GM23338 (cell line): ENCODE results near the gene CAPN14. TPM values are rescaled to one million over a fixed set of nuclear protein-coding genes. Genes with fewer than 3 reads are reported as not detected.

Experiments
- ATAC-seq: fragments of 200-7000 bp; cut with Tn5 transposase; 3 replicates; pipeline ENCODE4 v1.9.1; 2020
- DNase-seq: peaks from one replicate; pipeline ENCODE4 v3.0.0-alpha.2; 2015; ENCODE audit warnings: low spot score
- H2AFZ ChIP-seq: fragments of 200-600 bp; sonication (generic); 2 replicates; pipeline ENCODE4 v1.8.0; 2016; ENCODE audit warnings: antibody characterized with exemption, mild to moderate bottlenecking, moderate library complexity
- H3F3A ChIP-seq: fragments of 200-600 bp; sonication (generic); replicated peaks from 2 replicates; pipeline ENCODE4 v1.8.0; 2017; ENCODE audit warnings: antibody characterized with exemption, mixed run types, low read depth
- H3K27ac ChIP-seq: fragments of 200-600 bp; sonication (generic); 2 replicates; pipeline ENCODE4 v1.6.1; 2016; ENCODE audit warnings: low read depth
- H3K27me3 ChIP-seq: fragments of 200-600 bp; sonication (generic); 2 replicates; pipeline ENCODE4 v1.8.0; 2016; ENCODE audit warnings: mild to moderate bottlenecking, mixed run types, moderate library complexity; ENCODE audit not compliant: insufficient read depth
- H3K36me3 ChIP-seq: fragments of 200-600 bp; sonication (generic); 2 replicates; pipeline ENCODE4 v1.8.0; 2016; ENCODE audit warnings: mild to moderate bottlenecking; ENCODE audit not compliant: insufficient read depth
- H3K4me1 ChIP-seq: fragments of 200-600 bp; sonication (generic); 2 replicates; pipeline ENCODE4 v1.8.0; 2016; ENCODE audit warnings: mild to moderate bottlenecking, moderate library complexity; ENCODE audit not compliant: insufficient read depth
- H3K4me2 ChIP-seq: fragments of 200-600 bp; sonication (generic); 2 replicates; pipeline ENCODE4 v1.7.1; 2017; ENCODE audit warnings: mixed run types
- H3K4me3 ChIP-seq: fragments of 200-600 bp; sonication (generic); 2 replicates; pipeline ENCODE4 v1.6.1; 2016; ENCODE audit warnings: mixed run types
- H3K79me2 ChIP-seq: fragments of 200-600 bp; sonication (generic); replicated peaks from 2 replicates; pipeline ENCODE4 v1.8.0; 2017; ENCODE audit warnings: mild to moderate bottlenecking; ENCODE audit not compliant: insufficient read depth
- H3K9me2 ChIP-seq: fragments of 200-600 bp; sonication (generic); 2 replicates; pipeline ENCODE4 v1.8.0; 2017; ENCODE audit not compliant: insufficient read depth
- H4K20me1 ChIP-seq: fragments of 200-600 bp; sonication (generic); replicated peaks from 2 replicates; pipeline ENCODE4 v1.8.0; 2017; ENCODE audit warnings: mild to moderate bottlenecking; ENCODE audit not compliant: insufficient read depth
- H3K27ac Mint-ChIP-seq: 2 replicates; pipeline ENCODE4 v1.8.0; 2020; ENCODE audit warnings: inconsistent platforms, mild to moderate bottlenecking, moderate library complexity, mixed read lengths
- H3K27me3 Mint-ChIP-seq: 3 replicates; pipeline ENCODE4 v1.8.0; 2022; ENCODE audit warnings: low read depth, mild to moderate bottlenecking, moderate library complexity, mixed read lengths, inconsistent platforms; ENCODE audit not compliant: insufficient read depth, poor library complexity
- H3K36me3 Mint-ChIP-seq: 3 replicates; pipeline ENCODE4 v1.8.0; 2021; ENCODE audit warnings: low read depth, mild to moderate bottlenecking, inconsistent platforms, moderate library complexity, mixed read lengths
- H3K4me1 Mint-ChIP-seq: 3 replicates; pipeline ENCODE4 v1.8.0; 2020; ENCODE audit warnings: mild to moderate bottlenecking, inconsistent platforms, mixed read lengths
- H3K4me3 Mint-ChIP-seq: 3 replicates; pipeline ENCODE4 v1.8.0; 2021; ENCODE audit warnings: moderate library complexity, mild to moderate bottlenecking, inconsistent platforms, mixed read lengths
- H3K9me3 Mint-ChIP-seq: 3 replicates; pipeline ENCODE4 v1.8.0; 2020; ENCODE audit warnings: moderate library complexity, mild to moderate bottlenecking, inconsistent platforms, mixed read lengths
- CTCF ChIP-seq, 2 experiments: fragments of 200-600 bp in 1 of 2; sonication (generic) in 1 of 2; conservative IDR thresholded peaks; 2 replicates each; pipeline versions ENCODE4 v1.5.1 to v1.6.1; 2016 to 2017; ENCODE audit warnings: antibody characterized with exemption in 2 of 2, low read depth in 2 of 2, mild to moderate bottlenecking in 2 of 2, moderate library complexity in 1 of 2
- EZH2 ChIP-seq: fragments of 200-600 bp; sonication (generic); IDR thresholded peaks from one replicate; pipeline ENCODE4 v1.8.0; 2017; ENCODE audit warnings: antibody characterized with exemption, mild to moderate bottlenecking, low read depth; ENCODE audit not compliant: unreplicated experiment
- EZH2phosphoT487 ChIP-seq: fragments of 200-600 bp; sonication (generic); IDR thresholded peaks from one replicate; pipeline ENCODE4 v1.8.1; 2018; ENCODE audit warnings: antibody characterized with exemption; ENCODE audit not compliant: unreplicated experiment
- JUNB ChIP-seq: IDR thresholded peaks from one replicate; pipeline ENCODE4 v1.6.1; 2016; ENCODE audit warnings: antibody characterized with exemption; ENCODE audit not compliant: unreplicated experiment
- NANOG ChIP-seq: IDR thresholded peaks from 2 replicates; pipeline ENCODE4 v1.6.1; 2016; ENCODE audit warnings: antibody characterized with exemption, borderline replicate concordance
- ZNF331 ChIP-seq: fragments of 250-450 bp; sonication (Bioruptor Pico); IDR thresholded peaks from 2 replicates; pipeline ENCODE4 v1.5.0; 2020; ENCODE audit warnings: low read depth, mild to moderate bottlenecking, moderate library complexity
- polyA plus RNA-seq: library from polyadenylated mRNA; unstranded; fragments of >200 nt; fragmentation: Nextera tagmentation; extraction: Ambion mirVana; gene quantifications from 2 replicates; pipeline ENCODE4 v1.2.1, GENCODE V29; 2016
- total RNA-seq: library from RNA; depleted of rRNA; stranded (reverse); fragments of >200 nt; shearing (Covaris generic); gene quantifications from 2 replicates; pipeline ENCODE4 v1.2.3, GENCODE V29; 2014

CAPN14 gene
- total and polyA plus RNA-seq, 2 experiments from 2014 or later: 0.15 TPM; not detected in 1

GRCh38 chr2:31255911-31256571 is 38.7 kb upstream of the CAPN14 start:
- Histone ChIP-seq H3K27me3 (no peaks in the 10 kb centered on the region), H3K4me2 (0 out of 2 replicates have a peak overlapping the region, but pooled peaks have one; percentile 62), H3K9me2 (no peaks in the 10 kb centered on the region), H3K36me3 (no peaks in the 10 kb centered on the region), H3K4me3 (no peak overlapping the region), H4K20me1 (no peaks in the 10 kb centered on the region), H3K4me1 (peaks cover 11% of the 10 kb centered on the region), H3F3A (no peaks in the 10 kb centered on the region), H3K27ac (no peak overlapping the region), H2AFZ (no peak overlapping the region), H3K79me2 (no peaks in the 10 kb centered on the region)
- no peaks in the 10 kb centered on the region for H3K9me3 Mint-ChIP-seq
- no peak for TF ChIP-seq ZNF331 (CRISPR knock-in tag)
- TF ChIP-seq NANOG: no peak
- no peak for TF ChIP-seq EZH2
- no peak for TF ChIP-seq EZH2phosphoT487
- TF ChIP-seq JUNB: no peak
- TF ChIP-seq CTCF (conservative IDR thresholded peaks at IDR 0.05; ENCODE audit: low read depth in 2 of 2): no peak
- H3K4me3 Mint-ChIP-seq: no peak overlapping the region
- peaks cover 48% of the 10 kb centered on the region for H3K4me1 Mint-ChIP-seq
- ATAC-seq (no peak), DNase-seq (no peak)
- peaks cover 4% of the 10 kb centered on the region; the same call in 1 of the 3 replicates for H3K36me3 Mint-ChIP-seq
- H3K27me3 Mint-ChIP-seq: peaks cover 7% of the 10 kb centered on the region
- no peak overlapping the region for H3K27ac Mint-ChIP-seq

- no peaks in the 10 kb centered on the region for H4K20me1 ChIP-seq
- peaks cover 13% of the 10 kb centered on the region for H3K27me3 Mint-ChIP-seq
- DNase-seq: no peak
- H3K4me3 Mint-ChIP-seq: no peak overlapping the region
- no peak overlapping the region for H3K27ac ChIP-seq
- no peak overlapping the region for H2AFZ ChIP-seq
- H3K9me2 ChIP-seq: no peaks in the 10 kb centered on the region
- H3K27me3 ChIP-seq: no peaks in the 10 kb centered on the region
- TF ChIP-seq CTCF (conservative IDR thresholded peaks at IDR 0.05; ENCODE audit: low read depth in 2 of 2) (no peak), JUNB (no peak)
- H3K36me3 ChIP-seq: no peaks in the 10 kb centered on the region
- no peaks in the 10 kb centered on the region; the same call in 2 of the 3 replicates for H3K36me3 Mint-ChIP-seq
- no peak overlapping the region; the same call in 1 of the 2 replicates for H3K27ac Mint-ChIP-seq
- peaks cover 11% of the 10 kb centered on the region for H3K4me1 ChIP-seq
- no peak overlapping the region for H3K4me2 ChIP-seq
- H3K4me1 Mint-ChIP-seq: peaks cover 48% of the 10 kb centered on the region
- ATAC-seq: no peak; the same call in 2 of the 3 replicates
- H3K4me3 ChIP-seq: no peak overlapping the region
- no peaks in the 10 kb centered on the region for H3K9me3 Mint-ChIP-seq
- H3F3A ChIP-seq: no peaks in the 10 kb centered on the region
- no peaks in the 10 kb centered on the region for H3K79me2 ChIP-seq
These were observed 37.2 kb upstream of the CAPN14 start for GRCh38 chr2:31254237-31255203.
